Adrenal gland (tissue), 12 donors: ENCODE data around the gene SLC11A1. TPM values are rescaled to one million over a fixed set of nuclear protein-coding genes. Genes with fewer than 3 reads are reported as not detected.

ENCODE experiments used
- DNase-seq, 7 donors: peaks; one replicate each; pipeline ENCODE4 v3.0.0-alpha.2; 2019 to 2020
- H3K27ac ChIP-seq, 5 donors: fragments of 200-600 bp; sonication (generic) in 4 of 5; 1 replicate in 3 of 5; 2 replicates in 2 of 5; pipeline versions ENCODE4 v1.5.1 to v1.8.0; 2016 to 2020; ENCODE audit warnings: mild to moderate bottlenecking in 1 of 5
- H3K27me3 ChIP-seq: fragments of 200-600 bp; 2 replicates; pipeline ENCODE4 v1.8.0; 2021
- H3K36me3 ChIP-seq, 2 donors: fragments of 200-600 bp; replicated peaks in 1 of 2; 1 replicate in 1 of 2; 2 replicates in 1 of 2; pipeline versions ENCODE4 v1.5.1 to v1.8.0; 2018 to 2022
- H3K4me1 ChIP-seq, 2 donors: fragments of 200-600 bp; replicated peaks in 1 of 2; 1 replicate in 1 of 2; 2 replicates in 1 of 2; pipeline versions ENCODE4 v1.5.1 to v1.8.0; 2018 to 2021
- H3K4me3 ChIP-seq, 4 donors: fragments of 200-600 bp; sonication (generic) in 3 of 4; one replicate each; pipeline ENCODE4 v1.5.1; 2016 to 2018
- H3K9me3 ChIP-seq, 3 donors: fragments of 200-600 bp; sonication (generic) in 1 of 3; replicated peaks in 1 of 3; 1 replicate in 2 of 3; 2 replicates in 1 of 3; pipeline versions ENCODE4 v1.5.1 to v1.8.0; 2016 to 2021
- CTCF ChIP-seq, 6 experiments: fragments of 450-650 bp in 4 of 6; fragments of 200-600 bp in 2 of 6; sonication (generic) in 1 of 6; IDR thresholded peaks; 1 replicate in 5 of 6; 2 replicates in 1 of 6; pipeline versions ENCODE4 v1.5.1 to v1.8.0; 2016 to 2021; ENCODE audit warnings: antibody characterized with exemption in 6 of 6, mild to moderate bottlenecking in 2 of 6, moderate library complexity in 1 of 6
- POLR2A ChIP-seq, 2 donors: fragments of 450-650 bp; IDR thresholded peaks; one replicate each; pipeline ENCODE4 v1.6.1; 2017; ENCODE audit warnings: antibody characterized with exemption in 2 of 2, mild to moderate bottlenecking in 2 of 2, moderate library complexity in 1 of 2
- WGBS, 4 donors: extraction: QIAGEN DNeasy Blood & Tissue Kit in 2 of 4; methylation state at CpG; one replicate each; pipeline versions ENCODE4 v1.1.5 to v1.1.7; 2013 to 2017; 5-methylcytosine and 5-hydroxymethylcytosine counted together
- intact Hi-C, 2 donors: fragments of 100-400 bp; cut with DNase I; formaldehyde crosslinking; loops; one replicate each; pipeline versions ENCODE4 v1.14.1 to v1.15.0; 2022 to 2023
- polyA plus RNA-seq, 3 donors: library from polyadenylated mRNA; stranded (reverse); fragments of 200-250 nt in 2 of 3; fragments of 350-450 nt in 1 of 3; fragmentation: Illumina TruSeq in 1 of 3; extraction: RNeasy Lipid Tissue Mini Kit (QIAGEN cat#74804) in 1 of 3; gene quantifications; one replicate each; pipeline ENCODE4 v1.2.3, GENCODE V29; 2013 to 2014
- total RNA-seq, 9 donors: library from RNA; depleted of rRNA in 4 of 9; stranded (reverse); fragments of >200 nt in 4 of 9; fragments of 120-200 nt in 1 of 9; fragmentation: NEBNext Ultra II Directional in 1 of 9; extraction: Animal tissue kit (Norgen Biotek cat#: 25700) in 1 of 9; gene quantifications; one replicate each; pipeline versions ENCODE4 v1.1.0 to v1.2.4, GENCODE V29; 2013 to 2023
- donor health status: healthy with polysubstance abuse.
- donor health status: Bipolar disorder and iron deficiency.
- donor health status: DM: yes; HTN: yes; CAD: no.
- donor health status: DM: no; HTN: no; CAD: no.
- donor health status: DM: no; HTN: no; CAD: no.
- donor health status: DM: yes; HTN: yes; CAD: no.

Gene SLC11A1
- total and polyA plus RNA-seq, 12 donors, result 1.1 to 89.9 (median 30.9) TPM

GRCh38 chr2:218434456-218434855, 52.4 kb downstream of the SLC11A1 start:
- H3K27me3 ChIP-seq, result no peaks in the 10 kb centered on the region
- TF ChIP-seq CTCF (IDR thresholded peaks at IDR 0.05) (no peak), POLR2A (IDR thresholded peaks at IDR 0.05) (no peak)
- intact Hi-C loops, result no loop called here
- WGBS, 4 donors, result 88 to 93% (median 89%) methylated on average over 8 to 9 of the region's 9 CpGs
- H3K27ac ChIP-seq, result no peak overlapping the region
- no peak for DNase-seq
- no peak overlapping the region for H3K4me3 ChIP-seq
- no peaks in the 10 kb centered on the region for H3K36me3 ChIP-seq
- H3K4me1 ChIP-seq, result no peaks in the 10 kb centered on the region
- H3K9me3 ChIP-seq, result no peaks in the 10 kb centered on the region

- Histone ChIP-seq H3K36me3 (no peaks in the 10 kb centered on the region), H3K4me3 (no peak overlapping the region), H3K27ac (no peak overlapping the region), H3K9me3 (no peaks in the 10 kb centered on the region), H3K27me3 (no peaks in the 10 kb centered on the region), H3K4me1 (no peaks in the 10 kb centered on the region)
- no peak for DNase-seq
- 90 to 97% (median 93%) methylated on average over 10 to 11 of the region's 11 CpGs for WGBS, 4 donors
- intact Hi-C loops, result no loop called here
- no peak for TF ChIP-seq CTCF (IDR thresholded peaks at IDR 0.05)
- TF ChIP-seq POLR2A (IDR thresholded peaks at IDR 0.05), result no peak
Observed at GRCh38 chr2:218435003-218435982, 53.2 kb downstream of the SLC11A1 start.

GRCh38 chr2:218436992-218437391, 54.9 kb downstream of the SLC11A1 start:
- intact Hi-C loops, result no loop called here
- no peak overlapping the region for H3K4me3 ChIP-seq
- TF ChIP-seq POLR2A (IDR thresholded peaks at IDR 0.05) (no peak), CTCF (IDR thresholded peaks at IDR 0.05) (no peak)
- no peaks in the 10 kb centered on the region for H3K27me3 ChIP-seq
- WGBS, 4 donors, result 82 to 92% (median 88%) methylated on average over 4 to 5 of the region's 5 CpGs
- no peaks in the 10 kb centered on the region for H3K36me3 ChIP-seq
- no peaks in the 10 kb centered on the region for H3K9me3 ChIP-seq
- DNase-seq, result no peak
- no peaks in the 10 kb centered on the region for H3K4me1 ChIP-seq
- H3K27ac ChIP-seq, result no peak overlapping the region

- no peaks in the 10 kb centered on the region for H3K4me1 ChIP-seq
- no peak for DNase-seq
Observed at GRCh38 chr2:218437969-218438368, 55.9 kb downstream of the SLC11A1 start.

More at GRCh38 chr2:218437969-218438368, 55.9 kb downstream of the SLC11A1 start:
- Histone ChIP-seq H3K4me3 (no peak overlapping the region), H3K9me3 (no peaks in the 10 kb centered on the region), H3K36me3 (no peaks in the 10 kb centered on the region), H3K27ac (no peak overlapping the region), H3K27me3 (no peaks in the 10 kb centered on the region)
- intact Hi-C loops, result no loop called here
- WGBS, 4 donors, result 91 to 100% (median 97%) methylated on average over 1 of the region's 1 CpG
- TF ChIP-seq CTCF (IDR thresholded peaks at IDR 0.05), result no peak
- TF ChIP-seq POLR2A (IDR thresholded peaks at IDR 0.05), result no peak
